GM18519 (cell line): Measurements from ENCODE around the gene KLF16.

Experiments used
- ATAC-seq: cut with Tn5 transposase; IDR thresholded peaks from one replicate; pipeline ENCODE4 v1.9.1; 2021; ENCODE audit warnings: mild to moderate bottlenecking, moderate library complexity; ENCODE audit not compliant: unreplicated experiment, low FRiP score

KLF16 gene

GRCh38 chr19:1845642-1846041 is 17.7 kb downstream of the KLF16 start:
- ATAC-seq: no peak

- no peak for ATAC-seq
Observed at GRCh38 chr19:1845125-1845515, 18.3 kb downstream of the KLF16 start.

- no peak for ATAC-seq
Observed at GRCh38 chr19:1844513-1845124, 18.8 kb downstream of the KLF16 start.

GRCh38 chr19:1843646-1844394 is 19.6 kb downstream of the KLF16 start:
- ATAC-seq: no peak

- no peak for ATAC-seq
Observed at GRCh38 chr19:1843116-1843515, 20.3 kb downstream of the KLF16 start.

- no peak for ATAC-seq
Observed at GRCh38 chr19:1841209-1841924, 22.0 kb downstream of the KLF16 start.

GRCh38 chr19:1840541-1841115 is 22.8 kb downstream of the KLF16 start:
- no peak for ATAC-seq

GRCh38 chr19:1839658-1840540 is 23.5 kb downstream of the KLF16 start:
- no peak for ATAC-seq

GRCh38 chr19:1837625-1838105 is 25.7 kb downstream of the KLF16 start:
- ATAC-seq: no peak

- no peak for ATAC-seq
Observed at GRCh38 chr19:1837222-1837565, 26.2 kb downstream of the KLF16 start.

- ATAC-seq: no peak
Observed at GRCh38 chr19:1836458-1837221, 26.7 kb downstream of the KLF16 start.

- ATAC-seq: no peak
Observed at GRCh38 chr19:1833540-1833939, 29.8 kb downstream of the KLF16 start.

GRCh38 chr19:1832046-1832663 is 31.2 kb downstream of the KLF16 start:
- ATAC-seq: no peak

GRCh38 chr19:1830978-1831377 is 32.4 kb downstream of the KLF16 start:
- ATAC-seq: no peak

- no peak for ATAC-seq
Observed at GRCh38 chr19:1830568-1830967, 32.8 kb downstream of the KLF16 start.

GRCh38 chr19:1829958-1830357 is 33.4 kb downstream of the KLF16 start:
- no peak for ATAC-seq

GRCh38 chr19:1828279-1829238 is 34.8 kb downstream of the KLF16 start:
- no peak for ATAC-seq
